Activated gamma-delta T cell treated with anti-CD3 and anti-CD28 coated beads, Interleukin-2, amount 50 U/mL, for 16 hours (primary cell): ENCODE results near the gene PRSS3.
"Not testable (repeated sequence)": the region's sequence is repeated elsewhere in the genome, so short reads cannot be mapped to it uniquely, and the experiment has no call there.

Experiments used
- DNase-seq: peaks from one replicate; pipeline ENCODE4 v3.0.0-alpha.2; 2020; ENCODE audit warnings: low read depth

The PRSS3 gene

DNA sequence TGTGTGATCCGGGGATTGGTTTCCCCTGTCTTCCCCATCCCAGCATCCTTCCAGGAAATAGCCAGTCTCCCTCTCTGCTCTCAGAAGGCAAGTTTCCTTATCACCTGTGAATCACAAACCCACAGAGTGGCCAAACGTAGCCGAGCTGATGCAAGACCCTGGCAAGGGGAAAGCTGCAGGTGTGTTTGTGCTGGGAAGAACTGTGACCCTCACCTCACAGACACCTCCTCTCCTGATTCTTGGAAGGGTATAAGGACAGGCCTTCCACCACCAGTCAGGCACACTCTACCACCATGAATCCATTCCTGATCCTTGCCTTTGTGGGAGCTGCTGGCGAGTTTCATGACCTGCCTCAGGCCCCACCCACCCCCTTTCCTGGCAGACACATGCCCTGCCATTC, at the start of gene PRSS3:
TSS of gene PRSS3 (plus strand) at position 281 of the 400 bp plus-strand sequence. CDS start at position 294, 13 bp downstream.
- DNase-seq, result no peak

DNA sequence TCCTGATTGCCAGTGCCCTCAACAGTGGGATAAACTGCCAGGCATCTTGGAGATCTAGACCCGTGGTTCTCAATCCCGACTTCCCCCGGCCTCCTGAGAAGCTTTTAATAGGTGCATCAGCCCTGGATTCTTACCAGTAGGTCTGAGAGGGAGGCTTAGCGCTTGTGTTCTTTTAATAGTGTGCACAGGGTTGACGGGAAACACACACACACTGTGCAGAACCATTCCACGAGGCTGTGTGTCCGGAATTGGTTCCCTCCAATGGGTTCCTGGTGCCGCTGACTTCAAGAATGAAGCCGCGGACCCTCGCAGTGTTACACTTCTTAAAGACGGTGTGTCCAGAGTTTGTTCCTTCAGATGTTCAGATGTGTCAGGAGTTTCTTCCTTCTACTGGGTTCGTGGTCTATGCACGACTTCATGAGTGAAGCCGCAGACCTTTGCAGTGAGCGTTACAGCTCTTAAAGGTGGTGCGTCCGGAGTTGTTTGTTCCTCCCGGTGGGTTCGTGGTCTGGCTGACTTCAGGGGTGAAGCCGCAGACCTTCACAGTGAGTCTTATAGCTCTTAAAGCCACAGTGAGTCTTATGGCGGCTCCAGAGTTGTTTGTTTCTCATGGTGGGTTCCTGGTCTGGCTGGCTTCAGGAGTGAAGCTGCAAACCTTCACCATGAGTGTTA, 46.6 kb upstream of the PRSS3 start:
- DNase-seq, result peak; percentile 14

DNA sequence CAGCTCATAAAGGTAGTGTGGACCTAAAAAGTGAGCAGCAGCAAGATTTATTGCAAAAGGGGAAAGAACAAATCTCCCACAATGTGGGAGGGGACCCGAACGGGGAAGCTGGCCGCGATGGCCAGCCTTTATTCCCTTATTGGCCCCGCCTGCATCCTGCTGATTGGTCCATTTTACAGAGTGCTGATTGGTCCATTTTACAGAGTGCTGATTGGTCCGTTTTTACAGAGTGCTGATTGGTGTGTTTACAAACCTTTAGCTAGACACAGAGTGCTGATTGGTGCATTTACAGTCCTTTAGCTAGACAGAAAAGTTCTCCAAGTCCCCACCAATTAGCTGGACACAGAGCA, 46.1 kb upstream of the PRSS3 start:
- peak; percentile 4 for DNase-seq

DNA sequence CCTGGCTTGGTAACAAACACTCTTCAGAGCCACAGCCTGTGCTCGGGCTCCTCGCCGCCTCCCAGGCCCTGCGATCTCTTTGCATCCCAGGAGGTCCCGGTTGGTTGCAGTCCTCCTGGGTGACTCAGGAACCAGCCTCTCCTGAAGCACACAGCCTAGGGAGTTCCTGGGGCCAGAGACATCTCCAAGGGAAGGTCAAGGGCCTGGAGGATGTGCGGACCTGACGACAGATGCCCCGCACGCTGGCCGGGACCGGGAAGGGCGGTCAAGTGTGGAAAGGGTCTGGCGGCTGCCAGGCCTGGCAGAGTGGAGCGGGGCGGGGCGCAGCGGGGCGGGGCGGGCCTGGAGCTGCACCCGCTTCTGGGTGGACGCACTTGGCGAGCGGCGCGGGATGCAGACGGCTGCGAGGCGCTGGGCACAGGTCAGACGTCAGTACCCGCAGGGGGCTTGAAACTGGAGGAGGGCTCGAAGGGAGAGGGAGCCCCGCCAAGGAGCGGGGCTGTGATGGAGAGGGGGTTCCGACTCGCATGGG, 45.0 kb upstream of the PRSS3 start:
- DNase-seq, result no peak

DNA sequence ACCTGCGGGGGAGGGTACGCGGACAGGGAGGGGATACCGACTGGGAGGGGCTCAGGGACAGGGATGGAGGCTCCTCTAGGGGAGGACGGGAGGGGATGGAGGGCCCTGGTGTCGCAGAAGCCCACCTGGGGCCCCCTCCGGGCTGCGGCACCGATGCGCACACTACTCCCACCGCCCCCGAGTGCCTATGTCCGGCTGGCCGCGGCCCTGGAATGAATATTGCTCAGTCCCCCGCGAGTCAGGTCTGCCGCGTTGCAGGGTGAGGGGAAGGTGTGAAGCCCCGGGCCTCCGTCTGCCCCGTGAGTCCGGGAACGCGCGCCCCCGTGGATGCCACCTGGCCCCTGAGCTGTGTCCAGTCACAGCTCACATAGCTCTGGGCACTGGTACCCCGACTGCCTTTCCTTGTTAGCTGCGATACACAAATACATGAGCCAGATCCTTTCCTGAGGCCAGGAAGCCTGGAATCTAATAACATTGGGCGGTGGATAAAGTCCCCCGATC, 44.5 kb upstream of the PRSS3 start:
- no peak for DNase-seq

DNA sequence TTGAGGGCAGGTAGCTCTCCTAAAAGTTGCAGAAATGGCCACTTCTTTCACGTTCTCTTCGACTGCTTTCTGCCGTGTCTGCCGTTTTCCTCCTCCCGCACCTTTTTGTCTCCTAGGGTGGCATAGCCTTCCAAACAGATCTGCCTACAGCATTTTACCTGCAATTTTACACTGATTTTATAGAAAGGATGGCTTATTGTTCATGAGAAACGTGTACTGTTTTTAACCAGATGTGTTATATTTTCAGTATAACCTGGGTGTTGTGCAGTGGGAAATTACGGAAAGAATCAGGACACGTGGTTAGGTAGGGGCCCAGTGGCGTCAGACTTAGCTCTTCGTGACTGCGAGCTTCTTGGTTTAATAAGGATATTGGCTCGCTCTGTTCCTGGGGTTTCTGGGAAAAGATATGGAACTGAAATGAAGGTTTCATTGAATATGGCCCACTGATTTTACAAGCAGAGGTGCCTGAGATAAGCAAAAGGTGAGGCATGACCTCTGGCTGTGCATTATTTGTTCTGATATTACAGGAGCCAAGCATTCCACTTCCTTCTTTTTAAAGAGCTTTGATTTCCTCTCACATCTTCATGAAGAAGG, 43.7 kb upstream of the PRSS3 start:
- no peak for DNase-seq

DNA sequence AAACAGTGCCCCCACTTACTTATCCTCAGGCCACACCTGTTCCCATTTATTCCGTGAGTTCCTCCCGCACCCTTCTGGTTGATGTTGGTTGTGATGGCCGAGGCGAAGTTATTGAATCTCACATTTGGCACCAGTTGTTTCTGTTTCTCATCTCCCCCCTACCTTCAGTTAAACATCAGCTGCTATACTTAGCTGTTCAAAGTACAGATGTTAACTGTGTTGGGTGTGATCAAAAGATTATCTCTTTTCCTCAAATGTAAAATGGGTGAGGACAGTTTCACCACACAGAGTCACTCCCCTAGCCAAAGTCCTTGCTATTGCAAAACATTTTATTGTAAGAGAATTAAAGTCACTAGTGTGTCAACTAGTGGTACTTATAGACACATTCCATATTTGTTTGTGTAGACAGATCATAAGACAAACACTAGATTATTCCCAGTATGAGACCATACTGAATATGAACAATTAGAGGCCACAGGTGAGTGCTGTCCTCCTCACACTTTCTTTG, 43.2 kb upstream of the PRSS3 start:
- no peak for DNase-seq

DNA sequence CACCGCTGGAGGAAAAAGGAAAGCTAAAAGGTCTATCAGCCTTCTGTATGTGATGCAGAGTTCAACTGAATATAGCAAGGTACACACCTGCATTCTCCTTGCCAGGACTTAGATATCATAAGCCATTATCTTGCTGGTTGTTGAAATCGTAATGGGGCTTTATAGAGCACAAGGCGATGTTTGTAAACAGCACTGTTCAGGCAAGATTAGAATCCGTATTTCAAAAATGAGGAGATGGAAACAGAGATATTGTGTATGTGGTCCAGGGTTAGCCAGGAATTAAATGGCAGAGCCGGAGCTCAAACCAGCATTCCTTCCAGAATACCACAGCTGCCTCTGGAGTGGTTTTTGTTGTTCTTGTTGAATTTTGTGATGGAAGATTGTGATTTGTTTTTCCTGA, 42.6 kb upstream of the PRSS3 start:
- not testable (repeated sequence) for DNase-seq

DNA sequence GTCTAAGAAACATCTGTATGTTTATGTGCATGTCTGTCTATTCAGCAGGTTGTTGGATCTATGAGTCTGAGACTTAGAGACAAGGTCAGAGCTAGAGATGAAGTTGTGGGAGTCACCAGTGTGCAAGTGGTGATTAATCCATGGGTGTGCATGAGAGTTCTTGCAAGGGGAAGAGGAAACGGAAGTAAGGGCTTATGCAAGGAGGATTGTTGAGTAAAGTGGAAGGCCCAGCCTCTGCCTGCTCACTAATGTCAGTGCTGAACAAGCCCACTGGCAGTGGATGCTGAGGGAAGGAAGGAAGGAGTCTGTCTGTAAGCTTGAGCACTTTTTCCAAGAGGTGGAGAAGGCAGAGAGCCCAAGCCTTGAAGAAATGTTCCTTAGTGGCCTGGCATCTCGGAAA, 35.7 kb upstream of the PRSS3 start:
- DNase-seq, result not testable (repeated sequence)

DNA sequence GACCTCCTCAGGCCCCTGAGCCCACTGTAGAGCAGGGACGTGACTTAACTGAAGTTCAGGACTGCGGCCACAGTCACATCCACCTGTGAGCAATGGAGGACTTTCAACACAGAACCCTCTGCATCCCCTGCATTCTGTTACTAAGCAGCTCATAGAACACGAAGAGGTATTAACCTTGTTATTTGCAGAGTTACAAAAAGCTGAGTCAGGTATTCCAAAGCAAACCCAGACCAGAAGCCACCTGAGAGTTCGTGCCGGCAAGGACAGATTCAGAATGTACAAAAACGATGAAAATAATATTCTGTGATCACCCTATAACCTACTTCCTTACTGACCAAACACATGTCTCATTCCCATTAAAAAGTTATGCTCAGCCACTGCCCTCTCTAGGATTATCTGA, 33.0 kb upstream of the PRSS3 start:
- no peak for DNase-seq

DNA sequence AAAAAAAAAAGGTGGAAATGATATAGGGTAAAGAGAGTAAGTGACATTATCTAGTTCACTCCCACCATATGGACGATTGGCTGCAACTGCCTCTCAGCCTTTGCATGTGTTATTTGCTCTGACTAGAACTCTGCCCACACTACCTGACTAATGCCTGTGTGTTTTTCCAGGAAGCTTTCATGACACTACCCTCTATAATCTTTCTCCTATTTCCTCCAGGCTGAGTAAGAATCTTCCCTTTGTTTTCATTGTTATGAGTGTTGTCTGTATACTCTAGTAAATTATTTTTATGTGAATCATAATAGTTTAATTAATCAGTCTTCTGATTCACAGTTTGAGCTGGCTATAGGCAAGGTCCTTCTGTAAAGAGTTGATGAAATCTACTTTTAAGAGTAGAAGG, 31.7 kb upstream of the PRSS3 start:
- DNase-seq, result not testable (repeated sequence)

DNA sequence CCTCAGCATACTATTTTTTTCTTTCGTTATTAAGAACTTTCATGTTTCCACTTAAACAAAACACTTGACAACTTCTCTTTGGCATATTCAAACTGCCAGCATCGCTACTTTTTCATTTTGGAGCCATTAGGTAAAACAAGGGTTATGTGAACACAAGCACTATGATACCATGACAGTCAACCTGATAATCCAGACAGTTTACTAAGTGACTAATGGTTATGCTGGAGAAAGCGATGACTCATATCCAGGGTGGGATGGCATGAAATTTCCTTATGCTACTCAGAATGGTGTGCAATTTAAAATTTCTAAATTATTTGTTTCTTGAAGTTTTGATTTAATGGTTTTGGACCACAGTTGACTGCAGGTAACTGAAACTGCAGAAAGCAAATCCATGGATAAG, 29.9 kb upstream of the PRSS3 start:
- no peak for DNase-seq

DNA sequence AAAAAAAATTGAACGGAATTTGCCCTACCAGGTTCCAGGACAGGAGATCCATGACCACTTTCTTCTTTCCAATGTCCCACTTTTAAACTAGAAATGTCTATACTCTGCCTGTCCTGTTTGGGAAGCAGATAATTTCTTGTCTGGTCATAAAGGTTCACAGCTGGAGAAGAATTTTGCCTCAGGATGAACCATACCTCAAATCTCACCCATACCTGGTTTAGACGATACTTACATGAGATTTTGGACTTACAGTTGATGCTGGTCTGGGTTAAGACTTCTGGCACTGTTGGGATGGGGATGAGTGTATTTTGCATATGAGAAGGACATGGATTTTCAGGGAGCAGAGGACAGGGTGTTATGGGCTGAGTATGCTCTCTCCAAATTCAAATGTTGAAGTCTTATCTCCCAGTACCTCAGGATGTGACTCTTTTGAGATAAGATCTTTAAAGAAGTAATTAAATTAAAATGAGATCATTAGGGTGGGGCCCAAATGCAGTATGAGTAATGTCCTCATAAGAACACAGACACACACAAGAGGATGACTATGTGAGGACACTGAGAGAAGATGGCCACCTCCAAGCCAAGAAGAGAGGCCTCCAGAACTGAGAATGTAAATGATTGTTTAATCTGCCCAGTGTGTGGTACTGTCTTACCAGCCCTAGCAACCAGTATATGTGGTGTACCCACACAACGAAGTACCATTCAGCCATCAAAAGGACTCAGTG, 25.0 kb upstream of the PRSS3 start:
- not testable (repeated sequence) for DNase-seq

DNA sequence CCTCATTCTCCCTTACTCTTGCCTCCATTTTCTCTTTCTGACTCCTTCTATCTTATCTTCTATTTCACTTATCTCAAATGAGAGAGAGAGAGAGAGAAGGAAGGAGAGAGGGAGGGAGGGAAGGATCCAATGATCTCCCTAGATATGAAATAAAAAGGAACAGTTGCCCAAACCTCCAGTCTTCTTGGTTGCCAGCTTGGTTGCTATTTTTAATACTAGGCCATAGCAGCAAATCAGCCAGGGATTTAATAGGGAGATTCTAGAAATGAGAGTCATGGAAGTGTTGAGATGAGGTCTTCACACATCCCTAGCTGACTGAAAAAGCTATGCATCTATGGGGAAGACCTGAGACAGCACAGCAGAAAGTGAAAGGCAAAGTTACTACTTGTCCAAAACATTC, 22.2 kb upstream of the PRSS3 start:
- not testable (repeated sequence) for DNase-seq

DNA sequence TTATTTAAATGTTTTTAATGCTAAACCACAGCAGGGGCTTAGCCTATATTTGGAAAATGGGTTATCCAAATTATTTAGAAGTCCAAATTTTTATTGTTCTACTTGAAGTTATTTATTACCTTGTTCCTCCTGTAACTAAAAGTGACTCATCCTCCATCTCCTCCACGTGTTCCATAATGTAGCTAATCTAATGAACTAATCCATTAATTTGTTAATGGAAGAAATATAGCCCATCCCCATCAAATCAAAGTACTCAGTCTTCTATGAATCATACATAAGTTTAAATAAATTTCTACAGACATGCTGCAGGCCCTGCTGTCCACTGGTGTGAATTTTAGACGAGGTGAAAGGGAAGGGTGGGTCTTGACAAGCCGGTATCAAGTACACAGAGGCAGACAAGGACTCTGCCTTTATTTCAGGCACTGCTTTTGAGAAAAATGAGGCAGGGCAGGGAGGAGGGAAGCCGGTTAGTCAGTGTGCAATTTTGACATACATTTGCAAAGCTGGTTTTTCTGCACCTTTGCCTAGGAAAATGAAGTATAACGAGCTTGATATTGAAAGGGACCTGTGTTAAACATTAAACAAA, 21.2 kb upstream of the PRSS3 start:
- not testable (repeated sequence) for DNase-seq

DNA sequence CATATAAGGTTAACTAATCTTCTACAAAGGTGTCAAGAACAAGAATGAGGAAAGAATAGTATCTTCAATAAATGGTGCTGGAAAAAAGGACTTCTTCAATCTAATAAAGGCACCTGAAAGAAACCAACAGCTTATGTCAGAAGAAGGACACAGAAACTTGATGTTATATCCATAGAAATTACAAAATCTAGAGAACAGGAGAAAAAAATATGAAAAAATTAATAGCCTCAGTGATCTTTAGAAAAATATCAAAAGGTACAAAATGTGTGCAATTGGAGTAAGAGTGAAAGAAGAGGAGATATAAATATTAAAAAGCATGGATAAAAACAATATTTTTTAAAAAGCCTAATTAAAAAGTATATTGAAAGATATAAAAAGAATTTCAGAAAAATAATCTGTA, 18.8 kb upstream of the PRSS3 start:
- no peak for DNase-seq

DNA sequence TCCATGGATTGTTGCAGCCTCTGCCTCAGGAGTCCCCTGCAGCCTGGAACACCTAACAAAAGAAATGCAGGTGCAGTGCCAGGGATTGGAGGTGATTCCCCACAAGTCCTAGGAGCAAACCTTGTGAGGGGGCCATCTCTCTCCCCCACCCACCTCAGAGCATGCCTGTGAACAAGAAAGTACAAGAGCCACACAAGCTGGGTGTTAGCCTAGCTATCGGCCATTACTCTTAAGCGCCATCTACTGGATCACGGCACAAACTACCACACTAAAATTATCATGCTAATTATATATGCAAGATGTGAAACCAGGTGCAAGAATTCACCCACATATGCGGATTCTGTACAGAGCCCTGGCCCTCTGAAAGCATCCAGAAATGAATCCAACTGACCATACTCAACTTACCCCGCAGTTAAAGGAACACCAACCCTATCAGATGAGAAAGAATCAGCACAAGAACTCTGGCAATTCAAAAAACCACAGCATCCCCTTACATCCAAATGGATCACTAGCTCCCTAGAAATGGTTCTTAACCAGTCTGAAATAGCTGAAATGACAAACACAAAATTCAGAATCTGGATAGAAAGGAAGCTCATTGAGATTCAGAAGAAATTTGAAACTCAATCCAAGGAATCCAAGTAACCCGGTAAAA, 16.5 kb upstream of the PRSS3 start:
- peak; percentile 32 for DNase-seq

DNA sequence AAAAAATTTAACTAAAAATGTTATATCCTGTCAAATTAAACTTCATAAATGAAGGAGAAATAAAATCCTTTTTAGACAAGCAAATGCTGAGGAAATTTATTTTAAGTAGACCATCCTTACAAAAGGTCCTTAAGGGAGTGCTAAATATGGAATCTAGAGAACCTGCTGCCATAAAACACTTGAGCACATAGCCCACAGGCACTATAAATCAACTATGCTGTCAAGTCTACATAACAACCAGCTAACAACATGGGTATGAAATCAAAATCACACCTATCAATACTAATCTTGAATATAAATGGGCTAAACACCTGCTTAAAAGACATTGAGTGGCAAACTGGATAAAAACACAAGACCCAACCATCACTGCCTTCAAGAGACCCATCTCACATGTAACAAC, 15.1 kb upstream of the PRSS3 start:
- no peak for DNase-seq

DNA sequence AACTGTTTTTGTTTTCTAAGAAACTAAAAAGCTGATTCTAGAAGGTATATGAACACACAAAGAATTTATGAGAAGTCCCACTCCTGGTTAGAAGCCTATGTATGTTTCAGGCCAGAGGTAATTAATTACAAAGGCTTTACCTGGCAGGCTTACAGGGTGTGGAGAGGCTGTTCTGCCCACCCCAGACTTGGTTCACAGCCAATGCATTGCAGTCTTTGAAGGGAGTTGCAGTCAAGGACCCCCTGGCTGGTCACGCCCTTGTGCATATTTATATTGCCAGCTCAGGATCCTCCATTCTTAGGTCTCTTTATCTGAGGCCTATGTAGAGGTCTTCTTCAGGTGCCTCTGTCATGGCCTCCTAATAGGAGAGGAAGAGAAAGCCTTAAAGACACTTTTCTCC, 13.6 kb upstream of the PRSS3 start:
- no peak for DNase-seq

DNA sequence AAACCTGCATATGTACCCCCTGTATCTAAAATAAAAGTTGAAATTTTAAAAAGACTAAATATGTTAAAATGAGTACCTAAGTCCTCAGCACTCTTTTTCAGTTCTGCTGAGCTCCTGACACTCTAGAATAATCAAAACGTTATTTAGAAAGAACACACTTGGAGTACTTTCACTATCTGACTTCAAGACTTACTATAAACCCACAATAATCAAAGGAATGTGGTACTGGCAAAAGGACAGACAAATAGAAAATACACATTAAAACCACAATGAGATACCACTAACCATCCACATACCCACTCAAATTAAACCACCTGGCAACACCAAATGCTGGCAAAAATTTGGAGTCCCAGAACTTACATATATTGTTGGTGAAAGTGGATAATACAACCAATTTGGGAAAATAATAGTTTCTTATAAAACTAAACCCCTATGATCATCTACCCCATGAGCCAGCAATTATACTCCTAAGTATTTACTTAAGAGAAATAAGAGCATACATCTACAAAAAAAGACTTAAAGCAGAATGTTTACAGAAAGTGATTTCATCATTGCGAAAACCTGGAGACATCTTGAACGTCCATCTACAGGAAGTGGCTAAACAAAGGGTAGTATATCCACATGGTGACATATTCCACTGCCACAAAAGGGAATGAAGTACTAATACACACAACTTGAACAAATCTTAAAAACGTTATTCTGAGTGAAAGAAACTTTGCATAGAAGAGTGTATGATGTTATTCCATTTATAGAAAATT, 12.8 kb upstream of the PRSS3 start:
- no peak for DNase-seq

DNA sequence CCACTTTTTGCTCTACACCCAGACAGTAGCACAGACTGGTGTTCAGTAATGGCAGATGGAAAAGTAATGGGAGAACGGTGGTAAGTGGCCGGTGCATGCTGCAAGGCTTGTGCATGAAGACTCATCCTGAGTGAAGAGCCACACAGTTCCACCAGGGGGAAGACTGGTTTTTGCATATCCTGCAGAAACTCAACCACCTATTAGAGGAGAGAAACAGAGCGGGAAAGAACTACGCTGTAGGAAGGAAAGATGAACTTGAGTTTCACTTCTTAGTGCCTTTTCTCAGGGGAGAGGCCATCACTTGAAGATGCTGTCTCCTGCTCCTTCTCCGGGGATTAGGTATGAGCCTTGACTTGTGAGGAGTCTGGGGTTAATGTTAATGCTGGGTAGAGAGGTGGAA, 9.4 kb upstream of the PRSS3 start:
- DNase-seq, result no peak
